Cortex of kidney (tissue), 1 donor: ENCODE results near the gene OSBPL8.
"Not testable (repeated sequence)": the region's sequence is repeated elsewhere in the genome, so short reads cannot be mapped to it uniquely, and the experiment has no call there.

Experiments used
- DNase-seq: peaks from one replicate; lab custom pipeline; 2025; lab: John Stamatoyannopoulos, UW

OSBPL8 gene

DNA sequence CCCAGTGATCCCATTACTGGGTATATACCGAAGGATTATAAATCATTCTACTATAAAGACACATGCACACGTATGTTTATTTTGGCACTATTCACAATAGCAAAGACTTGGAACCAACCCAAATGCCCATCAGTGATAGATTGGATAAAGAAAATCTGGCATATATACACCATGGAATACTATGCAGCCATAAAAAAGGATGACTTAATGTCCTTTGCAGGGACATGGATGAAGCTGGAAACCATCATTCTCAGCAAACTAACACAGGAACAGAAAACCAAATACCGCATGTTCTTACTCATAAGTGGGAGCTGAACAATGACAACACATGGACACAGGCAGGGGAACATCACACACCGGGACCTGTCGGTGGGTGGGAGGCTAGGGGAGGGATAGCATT is 195.4 kb downstream of the OSBPL8 start:
- not testable (repeated sequence) for DNase-seq

DNA sequence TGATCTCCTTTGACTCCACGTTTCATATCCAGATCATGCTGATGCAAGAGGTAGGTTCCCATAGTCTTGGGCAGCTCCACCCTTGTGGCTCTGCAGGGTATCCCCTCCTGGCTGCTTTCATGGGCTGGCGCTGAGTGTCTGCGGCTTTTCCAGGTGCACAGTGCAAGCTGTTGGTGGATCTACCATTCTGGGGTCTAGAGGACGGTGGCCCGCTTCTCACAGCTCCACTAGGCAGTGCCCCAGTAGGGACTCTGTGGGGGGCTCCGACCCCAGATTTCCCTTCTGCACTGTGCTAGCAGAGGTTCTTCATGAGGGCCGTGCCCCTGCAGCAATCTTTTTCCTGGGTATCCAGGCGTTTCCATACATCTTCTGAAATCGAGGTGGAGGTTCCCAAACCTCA is 199.3 kb downstream of the OSBPL8 start:
- no peak for DNase-seq

- DNase-seq = no peak
Measured at GRCh38 chr12:76356071-76356470, 203.5 kb downstream of the OSBPL8 start.

DNA sequence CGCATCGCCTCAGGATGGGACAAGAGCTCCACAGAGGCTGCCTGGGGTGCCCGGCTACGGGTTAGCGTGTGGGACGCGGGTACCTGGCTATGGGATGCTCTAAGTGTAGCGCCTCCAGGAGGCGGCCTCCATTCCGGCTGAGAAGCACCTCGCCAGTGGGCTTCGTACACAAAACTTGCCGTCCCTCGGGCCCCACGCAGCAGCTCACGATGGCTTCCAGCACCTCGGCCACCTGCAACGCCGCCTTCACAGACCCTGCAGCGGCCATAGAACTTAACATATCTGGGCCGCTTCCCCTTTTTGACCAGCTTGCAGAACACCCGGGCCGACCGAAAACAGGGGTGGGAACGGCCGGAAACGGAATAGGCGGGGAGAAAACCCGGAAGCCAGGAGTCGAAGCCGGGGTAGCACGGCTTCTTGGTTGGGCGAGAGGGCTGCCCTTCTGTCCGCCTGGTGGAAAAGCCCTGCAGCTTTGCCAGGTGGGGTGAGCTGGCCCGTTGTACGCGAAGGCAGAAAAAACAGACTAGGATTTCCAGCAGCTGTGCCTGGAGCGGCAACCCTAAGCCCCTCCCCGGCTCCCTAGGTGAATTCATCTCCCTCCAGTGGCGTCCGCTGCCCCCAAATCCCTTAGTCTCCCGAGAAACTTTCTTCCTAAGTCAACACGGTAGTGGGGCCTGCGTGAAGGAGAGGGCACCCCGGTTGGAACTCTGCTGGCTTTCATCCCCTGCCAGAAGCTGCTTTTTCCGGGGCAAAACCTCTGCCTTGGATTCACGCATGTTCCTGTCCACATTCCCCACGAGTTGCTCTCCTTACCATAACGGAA is 211.3 kb downstream of the OSBPL8 start, which contains the start of gene BBS10:
BBS10 (minus strand) TSS at position 337 of the 823 bp plus-strand sequence; CDS start at position 280, 57 bp downstream.
- no peak for DNase-seq

GRCh38 chr12:76346798-76347420 is 212.7 kb downstream of the OSBPL8 start:
- DNase-seq = no peak

DNA sequence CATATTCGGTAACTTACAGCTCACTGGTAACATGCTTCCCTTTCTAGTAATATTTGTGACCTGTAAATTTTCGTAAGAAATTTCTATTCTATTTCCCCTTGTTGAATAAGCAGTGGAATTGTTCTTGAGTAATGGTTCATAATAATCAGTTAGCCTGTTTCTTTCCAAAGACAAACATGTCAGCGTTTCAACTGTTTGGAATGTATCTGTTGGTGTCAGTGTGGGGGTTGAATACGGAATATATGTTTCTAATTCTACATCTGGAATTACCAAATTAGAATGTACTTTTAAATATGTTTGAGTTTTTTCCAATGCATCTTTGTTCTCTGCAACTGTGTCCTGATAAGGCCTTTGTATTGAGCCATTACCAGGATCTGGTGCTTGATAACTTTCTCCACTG is 213.3 kb downstream of the OSBPL8 start:
- DNase-seq = no peak

GRCh38 chr12:76345569-76345968 is 214.0 kb downstream of the OSBPL8 start:
- no peak for DNase-seq

- no peak for DNase-seq
Measured at GRCh38 chr12:76341436-76342030, 218.0 kb downstream of the OSBPL8 start.

DNA sequence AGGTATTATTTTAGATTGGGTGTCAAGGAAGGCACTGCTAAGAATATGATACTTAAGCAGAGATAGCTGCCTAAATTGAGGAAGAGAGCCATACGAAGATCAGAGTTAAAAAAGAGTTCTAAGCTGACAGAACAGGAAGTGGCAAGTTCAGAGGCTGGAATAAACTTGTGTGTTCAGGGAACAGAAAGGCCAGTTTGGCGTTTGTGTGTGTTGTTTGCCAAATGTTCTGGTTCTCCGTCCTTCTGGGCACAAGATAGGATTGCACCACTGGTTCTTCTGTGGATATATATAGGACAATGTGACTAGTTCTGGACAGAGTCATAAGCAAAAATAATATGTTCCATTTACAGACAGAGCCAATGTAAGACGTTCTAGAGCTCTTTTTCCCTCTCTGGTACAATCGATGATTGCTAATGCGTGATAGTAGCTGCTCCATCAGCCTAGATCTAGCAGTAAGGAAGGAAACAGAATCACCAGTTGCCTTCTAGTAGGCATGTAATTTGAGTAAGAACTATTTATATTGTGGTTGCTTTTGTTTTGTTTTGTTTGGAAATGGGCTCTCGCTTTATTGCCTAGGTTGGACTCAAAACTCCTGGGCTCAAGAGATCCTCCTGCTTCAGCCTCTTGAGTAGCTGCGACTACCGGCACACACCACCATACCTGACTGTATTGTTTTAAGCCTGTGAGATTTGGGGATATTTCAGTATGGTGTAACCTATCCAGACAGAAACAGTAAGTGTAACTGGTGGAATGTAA is 218.7 kb downstream of the OSBPL8 start:
- DNase-seq = no peak

- DNase-seq = no peak
Measured at GRCh38 chr12:76337583-76337982, 222.0 kb downstream of the OSBPL8 start.

DNA sequence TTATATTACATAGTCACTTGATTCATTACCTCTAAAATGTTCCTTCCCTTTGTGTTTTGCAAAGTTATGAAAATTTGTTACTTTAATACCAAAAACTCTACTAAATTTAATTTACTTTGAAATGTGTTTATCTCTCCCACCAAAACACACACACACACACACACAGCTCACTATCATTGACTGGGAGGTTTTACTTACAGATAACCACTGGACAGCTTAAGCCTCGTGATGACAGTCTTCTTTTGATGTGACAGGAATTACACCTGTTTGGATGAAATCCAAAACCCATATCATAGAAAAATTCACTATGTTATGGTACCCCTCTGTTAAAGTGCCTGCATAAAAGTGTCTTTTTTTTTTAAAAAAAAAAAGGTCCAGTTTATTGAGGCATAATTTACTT is 227.0 kb downstream of the OSBPL8 start:
- DNase-seq = no peak

DNA sequence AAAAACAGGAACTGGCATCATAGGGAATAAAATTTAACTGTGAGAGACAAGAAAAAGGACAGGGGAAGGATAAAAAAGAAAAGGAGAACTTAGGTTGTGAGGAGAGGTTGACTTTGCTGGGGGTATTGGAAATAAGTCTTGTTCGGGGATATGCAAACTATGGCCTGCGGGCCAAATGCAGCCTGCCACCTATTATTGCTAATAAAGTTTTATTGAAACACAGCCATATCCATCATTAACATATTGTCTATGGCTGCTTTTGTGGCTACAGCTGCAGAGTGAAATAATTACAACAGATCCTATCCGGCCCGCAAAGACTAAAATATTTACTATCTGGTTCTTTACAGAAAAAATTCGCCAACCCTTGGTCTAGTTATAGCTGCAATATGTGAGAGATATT is 230.0 kb downstream of the OSBPL8 start:
- DNase-seq = no peak

DNA sequence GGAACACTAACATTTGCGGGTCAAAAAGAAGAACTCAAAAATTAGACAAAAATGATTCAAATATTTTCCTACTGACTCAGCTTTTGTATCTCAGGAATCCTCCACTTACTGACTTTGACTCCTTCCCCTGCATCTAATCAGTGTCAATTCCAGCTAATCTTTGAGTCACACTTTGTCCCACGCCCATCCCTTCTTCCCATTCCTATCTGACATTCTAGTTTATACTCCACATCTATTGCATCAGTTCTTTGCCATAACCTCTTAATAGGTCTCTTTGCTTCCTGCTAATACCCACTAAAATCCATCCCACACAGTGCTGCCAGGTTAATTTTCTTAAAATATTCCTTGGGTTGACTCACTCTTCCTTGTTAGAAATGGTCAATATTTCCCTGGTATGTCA is 230.4 kb downstream of the OSBPL8 start:
- DNase-seq = no peak

GRCh38 chr12:76319595-76320319 is 239.8 kb downstream of the OSBPL8 start:
- not testable (repeated sequence) for DNase-seq

DNA sequence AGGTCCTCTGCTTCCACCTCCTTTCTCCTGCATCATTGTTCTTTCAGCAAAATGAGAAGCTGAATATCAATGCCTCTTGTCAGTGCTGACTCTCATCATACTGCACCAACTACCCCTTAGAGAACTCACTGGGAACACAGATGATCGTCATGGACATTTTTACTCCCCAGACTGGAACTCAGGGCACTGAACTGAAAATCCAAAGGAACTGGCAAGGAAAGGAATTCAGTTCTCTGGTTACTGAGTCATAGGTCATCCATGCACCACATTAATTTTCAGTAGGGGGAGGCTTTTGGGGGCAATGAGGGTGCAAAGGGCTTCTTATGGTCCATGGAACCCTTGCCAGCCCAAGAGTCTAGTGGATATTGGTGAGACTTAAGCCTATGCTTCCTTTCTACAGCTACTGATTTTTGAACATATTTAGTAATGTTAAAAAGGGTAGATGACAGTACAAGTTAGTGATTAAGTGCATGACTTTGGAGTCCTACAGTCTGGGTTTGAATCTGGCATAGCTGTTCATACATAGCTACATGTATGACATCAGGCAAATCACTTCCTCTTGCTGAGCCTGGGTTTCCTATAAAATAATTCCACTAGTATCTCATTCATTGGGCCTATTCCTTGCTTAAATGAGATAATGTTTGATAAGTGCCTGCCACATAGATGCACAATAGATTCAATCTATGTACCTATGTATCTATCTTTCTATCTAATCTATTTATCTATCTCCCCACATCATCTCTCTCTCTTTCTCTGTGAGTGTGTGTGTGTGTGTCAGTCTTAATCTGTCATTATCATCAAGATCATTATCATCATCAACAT is 240.6 kb downstream of the OSBPL8 start:
- no peak for DNase-seq

DNA sequence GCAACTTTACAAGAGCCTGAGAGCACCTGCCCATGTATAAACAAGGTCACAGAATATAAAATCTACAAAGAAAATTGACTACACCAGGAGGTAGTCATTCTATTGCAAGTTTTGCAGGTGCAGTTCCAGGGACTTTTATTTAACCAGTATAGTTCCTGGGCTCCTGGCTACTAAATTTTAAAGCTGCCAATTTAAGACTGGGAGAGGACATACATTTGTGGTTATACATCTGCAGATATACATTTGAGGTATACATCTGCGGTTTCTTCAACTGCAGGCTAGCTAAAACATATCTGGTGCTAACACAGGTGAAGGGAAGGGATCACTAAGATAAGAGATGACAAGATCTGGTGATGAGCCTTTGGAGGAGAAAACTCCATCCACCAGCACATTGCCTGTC is 241.6 kb downstream of the OSBPL8 start:
- no peak for DNase-seq

- DNase-seq = no peak
Measured at GRCh38 chr12:76316468-76316867, 243.1 kb downstream of the OSBPL8 start.

GRCh38 chr12:76313299-76313698 is 246.3 kb downstream of the OSBPL8 start:
- DNase-seq = no peak

DNA sequence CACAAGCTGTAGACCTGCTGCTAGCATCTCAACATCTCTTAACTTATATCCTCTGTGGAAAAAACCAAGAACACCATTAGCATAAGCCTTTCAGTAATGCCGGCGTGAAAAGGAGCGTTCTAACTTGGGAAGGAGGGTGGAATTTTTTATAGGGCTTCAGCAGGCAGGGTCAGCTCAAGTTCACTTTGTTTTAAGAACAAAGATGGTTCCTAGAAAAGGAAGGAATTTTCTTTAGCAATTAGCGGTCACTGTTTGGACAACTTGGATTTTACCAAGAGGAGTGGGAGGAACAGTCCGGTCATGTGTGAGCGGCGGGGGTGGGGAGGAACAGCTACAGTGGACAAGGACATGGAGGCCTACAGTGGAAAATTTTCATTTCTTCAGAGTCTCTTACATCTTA is 247.3 kb downstream of the OSBPL8 start:
- no peak for DNase-seq

- DNase-seq = no peak
Measured at GRCh38 chr12:76311796-76312195, 247.8 kb downstream of the OSBPL8 start.

DNA sequence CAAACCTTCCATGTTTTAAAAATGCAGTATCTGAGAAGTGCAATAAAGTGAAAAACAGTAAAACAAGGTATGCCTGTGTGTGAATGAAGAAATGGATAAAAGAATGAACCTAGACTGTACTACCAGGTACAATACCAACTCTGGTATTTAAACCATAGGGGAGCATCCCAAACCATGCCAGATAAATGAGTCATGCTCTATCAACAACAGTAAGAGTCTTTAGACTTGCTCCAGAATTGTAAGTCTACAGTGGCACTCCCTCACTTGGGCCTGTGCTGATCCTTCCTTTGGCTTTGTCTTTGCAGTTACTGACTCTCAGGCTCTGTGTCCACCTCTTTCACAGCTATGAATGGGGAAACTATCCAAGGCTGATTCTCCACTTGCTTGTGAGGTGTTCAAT is 249.5 kb downstream of the OSBPL8 start:
- DNase-seq = no peak
